SK-N-MC (cell line): ENCODE measurements around the gene AK2.
"Not testable (repeated sequence)": the region's sequence is repeated elsewhere in the genome, so short reads cannot be mapped to it uniquely, and the experiment has no call there.

Source experiments
- DNase-seq: peaks from one replicate; pipeline ENCODE4 v3.0.0-alpha.2; 2011; ENCODE audit warnings: low read depth, low spot score
- H3K27ac ChIP-seq: fragments of 200-600 bp; sonication (generic); 2 replicates; pipeline ENCODE4 v1.5.1; 2016; ENCODE audit warnings: mixed run types
- H3K36me3 ChIP-seq: fragments of 200-600 bp; sonication (generic); 2 replicates; pipeline ENCODE4 v1.6.1; 2017; ENCODE audit warnings: antibody characterized with exemption, low read length, mixed read lengths; ENCODE audit not compliant: insufficient read depth
- H3K4me3 ChIP-seq: fragments of 200-600 bp; sonication (generic); 2 replicates; pipeline ENCODE4 v1.5.1; 2016
- H3K9ac ChIP-seq: fragments of 200-600 bp; sonication (generic); 2 replicates; pipeline ENCODE4 v1.8.0; 2017; ENCODE audit warnings: mixed run types, mixed read lengths; ENCODE audit not compliant: insufficient read length
- H3K9me3 ChIP-seq: fragments of 200-600 bp; sonication (generic); 2 replicates; pipeline ENCODE4 v1.6.1; 2017; ENCODE audit warnings: low read depth, mild to moderate bottlenecking, antibody characterized with exemption, low read length, moderate library complexity, mixed read lengths
- EZH2 ChIP-seq: fragments of 200-600 bp; sonication (generic); IDR thresholded peaks from one replicate; pipeline ENCODE4 v1.6.1; 2017; ENCODE audit warnings: antibody characterized with exemption
- FOXP2 ChIP-seq: optimal IDR thresholded peaks from 2 replicates; pipeline ENCODE3; 2011; ENCODE audit warnings: mild to moderate bottlenecking, moderate library complexity; ENCODE audit not compliant: insufficient read depth; ENCODE audit errors: extremely low read length, control extremely low read depth
- POLR2AphosphoS5 ChIP-seq: IDR thresholded peaks from 2 replicates; pipeline ENCODE4 v1.6.1; 2012; ENCODE audit warnings: mild to moderate bottlenecking, low read depth, low read length, borderline replicate concordance

AK2 gene

GRCh38 chr1:33032126-33032869 is 4.4 kb downstream of the AK2 start:
- H3K27ac ChIP-seq, result no peak overlapping the region
- H3K36me3 ChIP-seq, result peaks cover 33% of the 10 kb centered on the region
- H3K9ac ChIP-seq, result no peak overlapping the region
- H3K4me3 ChIP-seq, result no peak overlapping the region
- DNase-seq, result no peak
- TF ChIP-seq EZH2, result no peak
- TF ChIP-seq FOXP2, result no peak
- no peak for TF ChIP-seq POLR2AphosphoS5
- no peaks in the 10 kb centered on the region for H3K9me3 ChIP-seq

GRCh38 chr1:33031506-33031905 is 5.2 kb downstream of the AK2 start:
- H3K9ac ChIP-seq, result no peak overlapping the region
- H3K36me3 ChIP-seq, result peaks cover 33% of the 10 kb centered on the region
- TF ChIP-seq FOXP2 (no peak), POLR2AphosphoS5 (no peak)

GRCh38 chr1:33030575-33030974 is 6.1 kb downstream of the AK2 start:
- TF ChIP-seq FOXP2 (no peak), POLR2AphosphoS5 (no peak), EZH2 (no peak)
- no peak overlapping the region for H3K4me3 ChIP-seq
- peaks cover 33% of the 10 kb centered on the region for H3K36me3 ChIP-seq
- no peaks in the 10 kb centered on the region for H3K9me3 ChIP-seq
- H3K9ac ChIP-seq, result no peak overlapping the region
- DNase-seq, result no peak
- no peak overlapping the region for H3K27ac ChIP-seq

More at GRCh38 chr1:33031506-33031905, 5.2 kb downstream of the AK2 start:
- H3K9me3 ChIP-seq, result no peaks in the 10 kb centered on the region
- no peak overlapping the region for H3K27ac ChIP-seq
- DNase-seq, result no peak
- no peak overlapping the region for H3K4me3 ChIP-seq

GRCh38 chr1:33029921-33030320 is 6.8 kb downstream of the AK2 start:
- H3K9me3 ChIP-seq, result no peaks in the 10 kb centered on the region
- no peak overlapping the region for H3K9ac ChIP-seq
- TF ChIP-seq POLR2AphosphoS5 (no peak), FOXP2 (no peak), EZH2 (no peak)
- no peak for DNase-seq
- H3K4me3 ChIP-seq, result no peak overlapping the region
- no peak overlapping the region for H3K27ac ChIP-seq
- H3K36me3 ChIP-seq, result peaks cover 33% of the 10 kb centered on the region

- no peak for DNase-seq
- H3K4me3 ChIP-seq, result no peak overlapping the region
- H3K9me3 ChIP-seq, result no peaks in the 10 kb centered on the region
- peaks cover 31% of the 10 kb centered on the region for H3K36me3 ChIP-seq
- TF ChIP-seq EZH2, result no peak
- TF ChIP-seq POLR2AphosphoS5, result no peak
- no peak for TF ChIP-seq FOXP2
- H3K9ac ChIP-seq, result no peak overlapping the region
- no peak overlapping the region for H3K27ac ChIP-seq
Observed at GRCh38 chr1:33029209-33029608, 7.5 kb downstream of the AK2 start.

GRCh38 chr1:33025761-33026160 is 10.9 kb downstream of the AK2 start:
- peaks cover 51% of the 10 kb centered on the region for H3K36me3 ChIP-seq

GRCh38 chr1:33025180-33025569 is 11.5 kb downstream of the AK2 start:
- peaks cover 53% of the 10 kb centered on the region for H3K36me3 ChIP-seq
- no peak overlapping the region for H3K4me3 ChIP-seq
- no peak for DNase-seq
- no peak overlapping the region for H3K9ac ChIP-seq
- TF ChIP-seq FOXP2 (no peak), EZH2 (no peak), POLR2AphosphoS5 (no peak)
- no peak overlapping the region for H3K27ac ChIP-seq
- H3K9me3 ChIP-seq, result no peaks in the 10 kb centered on the region

More at GRCh38 chr1:33025761-33026160, 10.9 kb downstream of the AK2 start:
- H3K4me3 ChIP-seq, result no peak overlapping the region
- H3K9me3 ChIP-seq, result no peaks in the 10 kb centered on the region
- DNase-seq, result no peak
- no peak for TF ChIP-seq EZH2
- TF ChIP-seq POLR2AphosphoS5, result no peak
- TF ChIP-seq FOXP2, result no peak
- 0 out of 2 replicates have a peak overlapping the region, but pooled peaks have one; percentile 54 for H3K27ac ChIP-seq
- no peak overlapping the region for H3K9ac ChIP-seq

GRCh38 chr1:33024430-33025179 is 12.1 kb downstream of the AK2 start:
- H3K36me3 ChIP-seq, result peaks cover 59% of the 10 kb centered on the region
- not testable (repeated sequence) for DNase-seq

More at GRCh38 chr1:33024430-33025179, 12.1 kb downstream of the AK2 start:
- H3K9me3 ChIP-seq, H3K9ac ChIP-seq, H3K4me3 ChIP-seq, H3K27ac ChIP-seq: not testable (repeated sequence)
